ENCODE measurements around the gene GAS6. TPM values are rescaled to one million over a fixed set of nuclear protein-coding genes. Genes with fewer than 3 reads are reported as not detected.

Gene GAS6
- total and polyA plus RNA-seq, 2 donors (not counting 1 experiment from before 2014, with no cell fraction given), result 0.25 to 0.78 TPM

GRCh38 chr13:113792236-113792770 lies 71.6 kb downstream of the GAS6 start:
- H3K9me3 ChIP-seq (ENCODE audit: control extremely low read depth in 1 of 3, control insufficient read depth in 2 of 3, insufficient read depth in 1 of 3, low read length in 2 of 3), result peaks cover 0 to 4% (median 0%) of the 10 kb centered on the region in 3 donors
- no peak overlapping the region for H2AFZ ChIP-seq (ENCODE audit: insufficient read depth, low read depth, low read length, poor library complexity, severe bottlenecking)
- no peak for DNase-seq
- no peaks in the 10 kb centered on the region for H3K4me1 ChIP-seq (ENCODE audit: control insufficient read depth in 2 of 2, insufficient read depth in 2 of 2, low read length in 2 of 2)
- H3K27ac ChIP-seq (ENCODE audit: low read length in 2 of 2), result no peak overlapping the region
- H3K9me3 Mint-ChIP-seq (ENCODE audit: insufficient read depth), result no peaks in the 10 kb centered on the region
- TF ChIP-seq EZH2 (IDR thresholded peaks at IDR 0.05; ENCODE audit: borderline replicate concordance, insufficient read depth, low read depth, low read length, poor library complexity, severe bottlenecking) (no peak), CTCF (IDR thresholded peaks at IDR 0.05) (no peak)
- ATAC-seq (ENCODE audit: low read depth), result no peak
- H3K79me2 ChIP-seq (ENCODE audit: control insufficient read depth, insufficient read depth, low read length), result no peaks in the 10 kb centered on the region
- no peak overlapping the region for H3K27ac Mint-ChIP-seq
- H3K4me3 Mint-ChIP-seq, result no peak overlapping the region
- H3K27me3 Mint-ChIP-seq, result peaks cover 4% of the 10 kb centered on the region
- POLR2A ChIA-PET, result no interaction called here
- no peak overlapping the region for H3K4me3 ChIP-seq (ENCODE audit: control extremely low read depth in 1 of 5, extremely low read depth in 1 of 5, insufficient read depth in 1 of 5, low read depth in 2 of 5, low read length in 4 of 5)
- CTCF ChIA-PET, result no interaction called here
- H3K4me1 Mint-ChIP-seq, result no peaks in the 10 kb centered on the region
- 67% methylated on average over 10 of the region's 12 CpGs for WGBS (ENCODE audit: insufficient coverage)
- no peaks in the 10 kb centered on the region for H3K36me3 ChIP-seq (replicated peaks in 1 of 2; ENCODE audit: control extremely low read depth in 1 of 2, control insufficient read depth in 1 of 2, extremely low read depth in 1 of 2, insufficient read depth in 2 of 2, low read length in 1 of 2)
- intact Hi-C loops (cut with micrococcal nuclease), result no loop called here
- H3K9ac ChIP-seq (ENCODE audit: low read length), result no peak overlapping the region
- H3K4me2 ChIP-seq (replicated peaks; ENCODE audit: low read depth, low read length, poor library complexity, severe bottlenecking), result no peak overlapping the region
- no peaks in the 10 kb centered on the region for H4K20me1 ChIP-seq (ENCODE audit: control insufficient read depth, insufficient read depth, low read length, poor library complexity, severe bottlenecking)
- H3K27me3 ChIP-seq (replicated peaks in 1 of 4; ENCODE audit: control extremely low read depth in 1 of 4, control insufficient read depth in 3 of 4, insufficient read depth in 4 of 4, low read length in 3 of 4), result peaks cover 0 to 3% (median 0%) of the 10 kb centered on the region in 4 experiments

GRCh38 chr13:113791761-113792160 lies 72.1 kb downstream of the GAS6 start:
- no peak overlapping the region for H3K27ac ChIP-seq (ENCODE audit: low read length in 2 of 2)
- intact Hi-C loops (cut with micrococcal nuclease), result no loop called here
- Mint-ChIP-seq H3K27ac (no peak overlapping the region), H3K27me3 (peaks cover 4% of the 10 kb centered on the region), H3K9me3 (ENCODE audit: insufficient read depth) (no peaks in the 10 kb centered on the region), H3K4me3 (no peak overlapping the region), H3K4me1 (no peaks in the 10 kb centered on the region)
- H3K79me2 ChIP-seq (ENCODE audit: control insufficient read depth, insufficient read depth, low read length), result no peaks in the 10 kb centered on the region
- H2AFZ ChIP-seq (ENCODE audit: insufficient read depth, low read depth, low read length, poor library complexity, severe bottlenecking), result no peak overlapping the region
- CTCF ChIA-PET, result interaction anchor here (0.9 kb wide), 1 partner anchor 10 kb away, joined by 3 read pairs; no protein-coding TSS in a partner anchor
- H3K36me3 ChIP-seq (replicated peaks in 1 of 2; ENCODE audit: control extremely low read depth in 1 of 2, control insufficient read depth in 1 of 2, extremely low read depth in 1 of 2, insufficient read depth in 2 of 2, low read length in 1 of 2), result no peaks in the 10 kb centered on the region
- no peak overlapping the region for H3K4me3 ChIP-seq (ENCODE audit: control extremely low read depth in 1 of 5, extremely low read depth in 1 of 5, insufficient read depth in 1 of 5, low read depth in 2 of 5, low read length in 4 of 5)
- H3K27me3 ChIP-seq (replicated peaks in 1 of 4; ENCODE audit: control extremely low read depth in 1 of 4, control insufficient read depth in 3 of 4, insufficient read depth in 4 of 4, low read length in 3 of 4), result peaks cover 0 to 3% (median 0%) of the 10 kb centered on the region in 4 experiments
- H4K20me1 ChIP-seq (ENCODE audit: control insufficient read depth, insufficient read depth, low read length, poor library complexity, severe bottlenecking), result no peaks in the 10 kb centered on the region
- POLR2A ChIA-PET, result no interaction called here
- H3K9ac ChIP-seq (ENCODE audit: low read length), result no peak overlapping the region
- peaks cover 0 to 1% (median 0%) of the 10 kb centered on the region in 3 donors for H3K9me3 ChIP-seq (ENCODE audit: control extremely low read depth in 1 of 3, control insufficient read depth in 2 of 3, insufficient read depth in 1 of 3, low read length in 2 of 3)
- ATAC-seq (ENCODE audit: low read depth) (no peak), DNase-seq (no peak)
- H3K4me2 ChIP-seq (replicated peaks; ENCODE audit: low read depth, low read length, poor library complexity, severe bottlenecking), result no peak overlapping the region
- H3K4me1 ChIP-seq (ENCODE audit: control insufficient read depth in 2 of 2, insufficient read depth in 2 of 2, low read length in 2 of 2), result no peaks in the 10 kb centered on the region
- no peak for TF ChIP-seq EZH2 (IDR thresholded peaks at IDR 0.05; ENCODE audit: borderline replicate concordance, insufficient read depth, low read depth, low read length, poor library complexity, severe bottlenecking)
- TF ChIP-seq CTCF (IDR thresholded peaks at IDR 0.05), result no peak
- 95% methylated on average over 13 of the region's 19 CpGs for WGBS (ENCODE audit: insufficient coverage)
